Prostate gland (tissue), 2 donors: Measurements from ENCODE around the gene CES2.
"Not testable (repeated sequence)": the region's sequence is repeated elsewhere in the genome, so short reads cannot be mapped to it uniquely, and the experiment has no call there.

Experiments
- CTCF ChIP-seq, 4 experiments: fragments of 200-600 bp in 2 of 4; fragments of 450-650 bp in 2 of 4; sonication (generic) in 2 of 4; IDR thresholded peaks; 1 replicate in 3 of 4; 2 replicates in 1 of 4; pipeline ENCODE4 v1.5.1; 2016 to 2019; ENCODE audit warnings: antibody characterized with exemption in 4 of 4, mild to moderate bottlenecking in 2 of 4, moderate library complexity in 2 of 4
- POLR2A ChIP-seq: fragments of 450-650 bp; IDR thresholded peaks from one replicate; pipeline ENCODE4 v1.6.1; 2016; ENCODE audit warnings: antibody characterized with exemption, mild to moderate bottlenecking
- POLR2AphosphoS5 ChIP-seq: sonication (generic); formaldehyde crosslinking; IDR thresholded peaks from one replicate; pipeline ENCODE4 v1.6.1; 2017; ENCODE audit warnings: antibody characterized with exemption

GRCh38 chr16:66956154-66956457, 20.8 kb downstream of the CES2 start:
- TF ChIP-seq POLR2A; CTCF (IDR thresholded peaks at IDR 0.05); POLR2AphosphoS5: not testable (repeated sequence)
